Cerebellar cortex (tissue), 1 donor: ENCODE data around the gene MYORG.
"Not testable (repeated sequence)": the region's sequence is repeated elsewhere in the genome, so short reads cannot be mapped to it uniquely, and the experiment has no call there.

Experiments used
- DNase-seq: peaks from one replicate; pipeline ENCODE4 v3.0.0-alpha.2; 2015; ENCODE audit warnings: low spot score

Gene MYORG

DNA sequence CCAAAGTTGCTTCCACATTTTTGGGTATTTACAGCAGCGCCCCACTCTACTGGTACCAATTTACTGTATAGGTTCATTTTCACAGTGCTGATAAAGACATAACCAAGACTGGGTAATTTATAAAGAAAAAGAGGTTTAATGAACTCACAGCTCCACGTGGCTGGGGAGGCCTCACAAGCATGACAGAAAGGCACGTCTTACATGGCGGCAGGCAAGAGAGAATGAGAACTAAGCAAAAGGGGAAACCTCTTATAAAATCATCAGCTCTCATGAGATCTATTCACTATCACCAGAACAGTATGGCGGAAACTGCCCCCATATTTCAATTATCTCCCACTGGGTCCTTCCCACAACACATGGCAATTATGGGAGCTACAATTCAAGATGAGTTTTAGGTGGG lies 7.9 kb downstream of the MYORG start:
- not testable (repeated sequence) for DNase-seq

DNA sequence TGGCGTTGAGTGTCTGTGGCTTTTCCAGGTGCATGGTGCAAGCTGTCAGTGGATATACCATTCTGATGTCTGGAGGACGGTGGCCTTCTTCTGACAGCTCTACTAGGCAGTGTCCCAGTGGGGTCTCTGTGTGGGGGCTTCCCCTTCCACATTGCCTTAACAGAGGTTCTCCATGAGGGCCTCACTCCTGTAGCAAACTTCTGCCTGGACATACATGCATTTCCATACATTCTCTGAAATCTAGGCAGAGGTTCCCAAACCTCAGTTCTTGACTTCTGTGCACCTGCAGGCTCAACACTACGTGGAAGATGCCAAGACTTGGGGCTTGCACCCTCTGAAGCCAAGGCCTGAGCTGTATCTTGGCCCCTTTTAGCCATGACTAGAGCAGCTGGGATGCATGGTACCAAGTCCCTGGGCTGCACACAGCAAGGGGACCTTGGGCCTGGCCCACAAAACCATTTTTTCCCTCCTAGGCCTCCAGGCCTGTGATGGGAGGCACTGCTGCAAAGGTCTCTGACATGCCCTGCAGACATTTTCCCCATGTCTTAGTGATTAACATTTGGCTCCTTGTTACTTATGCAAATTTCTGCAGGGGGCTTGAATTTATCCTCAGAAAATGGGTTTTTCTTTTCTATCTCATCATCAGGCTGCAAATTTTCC lies 8.8 kb downstream of the MYORG start:
- not testable (repeated sequence) for DNase-seq

DNA sequence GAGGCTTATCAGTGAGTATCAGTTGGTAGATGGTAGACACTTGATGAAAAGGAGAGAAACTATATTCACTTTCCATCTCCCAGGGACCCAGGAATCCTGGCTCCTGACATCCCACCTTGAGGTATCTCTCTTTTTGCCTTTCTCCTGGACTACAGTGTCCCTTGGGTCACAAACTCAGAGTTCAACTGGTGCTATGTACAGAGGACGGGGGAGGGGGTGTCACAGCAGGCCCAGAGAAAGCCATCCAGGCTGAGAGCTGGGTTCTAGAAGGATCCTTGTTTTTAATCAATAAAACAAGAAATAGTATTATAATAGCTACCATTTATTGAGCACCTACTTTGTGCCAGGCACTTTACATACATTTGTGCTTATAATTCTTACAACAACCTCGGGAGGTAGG lies 10.3 kb downstream of the MYORG start:
- DNase-seq: no peak

DNA sequence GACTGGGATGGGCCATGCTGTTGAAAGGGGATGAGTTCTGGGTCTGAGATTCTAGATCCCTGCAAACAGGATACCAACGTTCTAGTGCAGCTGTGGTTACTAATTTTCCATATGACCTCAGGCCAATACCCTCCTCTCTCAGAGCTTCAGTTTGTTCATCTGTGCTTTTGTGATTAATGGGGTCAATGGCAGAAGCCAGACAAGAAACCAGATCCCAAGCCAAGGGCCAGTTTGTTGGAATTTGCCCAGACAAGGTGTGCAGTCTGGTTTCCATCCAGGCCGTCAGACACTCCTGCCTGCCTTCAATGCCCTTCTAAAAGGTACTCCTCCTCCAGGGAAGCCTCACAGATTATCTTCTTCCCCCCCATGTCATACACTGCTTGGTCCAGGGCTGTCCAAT lies 11.4 kb downstream of the MYORG start:
- no peak for DNase-seq

DNA sequence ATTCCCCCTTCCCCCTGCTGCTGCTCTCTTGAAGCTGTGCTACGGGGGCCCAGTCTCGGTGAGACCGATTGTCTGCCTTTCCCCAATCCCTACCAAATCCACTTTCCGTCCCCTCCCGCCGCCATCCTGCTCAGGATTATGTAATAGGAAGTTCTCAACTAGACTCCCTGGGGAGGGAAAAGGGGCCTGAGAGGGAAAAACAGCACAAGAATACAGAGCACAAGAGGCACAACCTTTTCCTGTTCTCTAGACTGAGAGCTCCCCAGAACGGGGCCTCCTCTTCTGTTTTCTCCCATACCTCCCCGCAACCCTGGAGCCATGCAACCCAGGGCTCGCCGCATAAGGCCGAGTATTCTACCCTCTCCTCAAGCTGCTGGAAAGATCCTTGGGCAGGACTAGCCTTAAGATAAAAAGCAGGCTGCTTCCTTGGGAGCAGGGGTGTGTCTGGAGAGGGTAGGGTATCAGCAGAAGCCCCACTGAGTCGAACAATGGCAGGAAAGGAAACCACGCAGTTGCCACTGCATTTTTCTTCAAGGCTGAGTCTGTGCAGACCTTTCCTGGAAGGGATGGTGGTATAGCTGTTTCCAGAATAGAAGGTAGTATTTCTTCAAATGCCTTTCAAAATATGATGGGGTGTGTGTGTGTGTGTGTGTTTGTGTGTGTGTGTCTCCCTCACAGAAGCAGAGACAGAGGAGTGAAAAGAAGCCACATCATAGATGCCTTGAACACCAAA lies 12.9 kb downstream of the MYORG start:
- no peak for DNase-seq

DNA sequence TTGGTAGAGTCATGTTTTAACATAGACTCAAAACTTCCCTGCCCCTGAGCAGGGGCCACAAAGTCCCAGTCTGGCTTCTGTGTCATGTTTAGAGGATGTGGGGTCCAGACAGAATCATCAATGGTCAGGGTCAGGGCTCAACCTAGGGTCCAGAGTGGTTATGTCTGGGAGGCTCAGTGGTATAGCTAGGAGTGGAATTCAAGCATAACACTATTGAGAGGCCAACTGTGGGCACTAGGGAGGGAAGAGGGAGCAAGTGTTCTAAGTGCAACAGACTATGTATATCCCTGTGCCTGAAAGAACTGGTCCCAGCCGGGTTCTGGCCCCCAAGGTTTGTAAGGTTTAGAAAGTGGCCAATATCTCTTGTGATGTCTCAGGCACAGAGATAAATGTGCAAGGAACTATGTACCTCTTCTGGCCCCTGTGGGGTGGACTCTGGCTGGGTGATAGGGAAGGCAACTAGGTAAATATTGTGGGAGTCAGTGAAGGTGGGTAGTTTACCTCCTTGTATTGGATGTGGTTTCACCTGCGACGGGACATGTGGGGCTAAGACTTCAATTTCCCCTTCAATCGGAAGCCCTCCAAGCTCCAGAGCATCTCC lies 14.0 kb downstream of the MYORG start:
- DNase-seq: no peak

DNA sequence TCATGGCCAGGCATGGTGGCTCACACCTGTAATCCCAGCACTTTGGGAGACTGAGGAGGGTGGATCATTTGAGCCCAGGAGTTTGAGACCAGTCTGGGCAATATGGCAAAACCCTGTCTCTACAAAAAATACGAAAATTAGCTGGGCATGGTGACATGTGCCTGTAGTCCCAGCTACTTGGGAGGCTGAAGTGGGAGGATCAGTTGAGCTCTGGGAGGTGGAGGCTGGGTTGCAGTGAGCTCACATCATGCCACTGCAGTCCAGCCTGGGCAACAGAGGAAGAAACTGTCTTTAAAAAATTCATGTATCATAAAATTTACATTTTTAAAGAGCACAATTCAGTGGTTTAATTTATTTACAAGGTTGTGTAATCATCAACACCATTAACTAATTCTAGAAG lies 23.7 kb downstream of the MYORG start:
- DNase-seq: not testable (repeated sequence)

DNA sequence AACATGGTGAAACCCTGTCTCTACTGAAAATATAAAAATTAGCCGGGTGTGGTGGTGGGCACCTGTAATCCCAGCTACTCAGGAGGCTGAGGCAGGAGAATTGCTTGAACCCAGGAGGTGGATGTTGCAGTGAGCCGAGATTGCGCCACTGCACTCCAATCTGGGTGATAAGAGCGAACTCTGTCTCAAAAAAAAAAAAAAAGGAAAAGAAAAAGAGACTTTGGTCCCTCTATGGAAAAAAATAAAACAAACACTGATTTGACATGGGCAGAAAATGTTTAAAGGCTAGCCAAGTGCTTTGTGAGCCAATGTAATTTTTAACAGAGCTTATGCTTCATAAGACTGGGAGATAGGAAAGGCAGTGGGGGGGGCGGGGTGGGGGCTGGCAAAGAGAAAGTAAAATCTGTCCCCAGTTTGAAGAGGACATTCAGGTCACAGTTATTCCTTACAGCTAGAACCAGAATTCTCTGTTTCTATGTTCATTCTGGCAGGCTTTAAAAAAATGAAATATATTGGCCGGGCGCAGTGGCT lies 24.5 kb downstream of the MYORG start:
- DNase-seq: not testable (repeated sequence)

DNA sequence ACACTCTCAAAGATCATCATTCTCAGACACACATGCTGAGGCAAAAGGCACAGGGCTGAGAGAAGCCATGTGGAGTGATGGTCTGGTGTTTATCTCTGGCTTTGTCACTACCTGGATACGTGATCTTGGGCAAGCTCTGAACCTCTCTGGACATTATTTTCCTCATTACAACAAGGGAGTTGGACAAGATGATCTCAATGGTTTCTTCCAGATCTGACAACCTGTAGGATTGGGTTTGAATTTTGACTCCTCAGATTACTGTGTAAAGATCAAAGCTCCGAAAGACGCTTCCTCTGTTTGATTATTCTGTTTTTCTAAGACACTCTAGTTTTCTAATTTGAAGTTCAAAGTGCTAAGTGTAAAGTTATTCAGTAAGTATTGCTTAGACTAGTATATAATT lies 27.4 kb downstream of the MYORG start:
- DNase-seq: no peak

DNA sequence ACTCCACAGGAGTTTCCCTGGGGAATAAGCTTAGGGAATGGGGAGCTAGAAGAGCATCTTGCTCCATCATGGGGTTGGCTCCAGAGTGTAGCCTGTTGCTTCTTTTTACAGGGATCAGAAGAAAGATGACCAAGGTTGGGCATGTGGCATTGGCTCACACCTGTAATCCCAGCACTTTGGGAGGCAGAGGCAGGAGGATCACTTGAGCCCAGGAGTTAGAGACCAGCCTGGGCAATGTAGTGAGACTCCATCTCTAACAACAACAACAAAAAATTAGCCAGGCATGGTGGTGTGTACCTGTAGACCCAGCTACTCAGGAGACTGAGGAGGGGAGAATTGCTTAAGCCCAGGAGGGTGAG lies 28.9 kb downstream of the MYORG start:
- DNase-seq: no peak

DNA sequence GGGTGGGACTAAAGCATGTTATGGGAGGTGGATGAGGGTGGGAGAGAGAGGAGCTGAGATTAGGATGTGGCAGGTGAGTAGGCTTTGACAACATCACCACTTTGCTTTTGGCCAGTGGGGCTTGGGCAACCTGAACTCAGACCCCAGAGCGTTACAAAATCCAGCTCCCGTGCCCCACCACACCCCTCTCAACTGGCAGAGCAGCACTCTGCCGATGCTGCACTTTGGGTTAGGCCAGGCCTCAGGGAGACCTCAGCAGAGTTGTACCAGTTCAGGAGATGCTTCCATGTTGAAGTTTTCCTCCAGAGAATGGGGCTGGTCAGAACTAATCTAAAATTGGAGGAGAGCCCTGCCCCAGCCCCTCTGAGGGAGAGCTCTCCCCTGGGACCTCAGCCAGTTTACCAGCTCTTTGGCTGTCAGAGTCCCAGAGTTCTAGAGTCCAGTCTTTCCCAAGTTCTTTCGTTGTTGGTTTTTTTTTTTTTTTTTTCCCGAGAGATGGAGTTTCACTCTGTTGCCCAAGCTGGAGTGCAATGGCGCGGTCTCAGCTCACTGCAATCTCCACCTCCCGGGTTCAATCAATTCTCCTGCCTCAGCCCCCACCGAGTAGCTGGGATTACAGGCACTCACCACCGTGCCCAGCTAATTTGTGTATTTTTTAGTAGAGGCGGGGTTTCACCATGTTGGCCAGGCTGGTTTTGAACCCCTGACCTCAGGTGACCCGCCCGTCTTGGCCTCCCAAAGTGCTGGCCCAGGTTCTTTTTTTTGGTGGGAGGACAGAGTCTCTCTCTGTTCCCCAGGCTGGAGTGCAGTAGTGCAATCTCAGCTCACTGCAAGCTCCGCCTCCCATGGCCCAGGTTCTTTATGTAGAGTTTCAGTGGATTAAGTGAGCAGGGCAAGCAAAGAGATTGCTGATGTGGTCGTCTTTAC lies 29.6 kb downstream of the MYORG start:
- DNase-seq: no peak

DNA sequence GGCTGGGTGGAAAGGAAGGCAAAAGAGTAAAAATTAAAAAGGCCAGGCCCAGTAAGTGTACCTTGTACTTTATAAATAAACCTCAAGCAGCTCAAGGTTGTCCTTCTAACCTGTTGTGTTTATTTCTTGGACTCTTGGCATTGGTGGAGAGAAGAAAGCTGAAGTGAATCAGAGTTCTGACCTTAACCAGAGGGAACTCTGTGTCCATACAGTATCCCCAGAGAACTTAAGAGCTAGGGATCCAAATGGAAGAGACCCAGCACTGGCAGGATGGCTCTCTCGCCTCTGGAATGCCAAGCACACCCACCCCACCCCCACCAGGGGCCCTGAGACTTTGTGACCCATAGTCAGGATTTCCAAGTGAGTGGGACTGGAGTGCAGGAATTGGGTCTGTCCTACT lies 33.1 kb downstream of the MYORG start:
- DNase-seq: no peak

DNA sequence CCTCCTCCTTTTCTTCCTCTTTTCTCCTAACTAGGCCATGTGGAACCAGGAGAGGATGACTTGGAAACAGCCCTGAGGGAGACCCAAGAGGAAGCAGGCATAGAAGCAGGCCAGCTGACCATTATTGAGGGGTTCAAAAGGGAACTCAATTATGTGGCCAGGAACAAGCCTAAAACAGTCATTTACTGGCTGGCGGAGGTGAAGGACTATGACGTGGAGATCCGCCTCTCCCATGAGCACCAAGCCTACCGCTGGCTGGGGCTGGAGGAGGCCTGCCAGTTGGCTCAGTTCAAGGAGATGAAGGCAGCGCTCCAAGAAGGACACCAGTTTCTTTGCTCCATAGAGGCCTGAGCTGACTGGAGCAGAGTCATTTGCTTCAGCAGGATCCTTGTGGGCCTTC lies 33.6 kb downstream of the MYORG start:
- DNase-seq: peak; percentile 73

DNA sequence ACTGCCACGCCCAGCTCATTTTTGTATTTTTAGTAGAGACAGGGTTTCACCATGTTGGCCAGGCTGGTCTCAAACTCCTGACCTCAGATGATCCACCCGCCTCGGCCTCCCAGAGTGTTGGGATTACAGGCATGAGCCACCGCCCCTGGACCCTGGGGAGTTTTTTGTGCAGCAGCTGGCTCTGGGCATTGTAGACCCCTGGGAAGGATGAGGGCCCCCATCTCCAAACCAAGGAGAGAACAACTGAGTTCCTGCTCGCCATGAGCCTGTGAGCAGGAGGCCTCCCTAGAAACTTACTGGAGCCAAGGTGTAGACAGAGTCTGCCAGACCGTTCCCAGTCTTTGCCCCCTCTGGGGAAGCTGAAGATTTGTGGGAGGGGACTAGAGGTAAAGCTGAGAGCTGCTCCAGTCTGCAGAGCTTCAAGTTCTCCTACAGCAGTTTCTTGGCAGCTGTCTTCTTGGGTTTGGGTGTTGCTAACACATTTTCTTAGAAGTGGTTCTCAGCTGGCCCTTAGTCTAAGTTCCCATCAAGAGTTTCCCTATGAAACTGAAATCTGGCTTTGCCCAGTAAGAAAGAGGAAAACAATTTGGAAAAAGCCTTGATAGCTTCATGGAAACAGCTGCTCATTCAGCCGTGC lies 34.9 kb downstream of the MYORG start:
- DNase-seq: no peak

DNA sequence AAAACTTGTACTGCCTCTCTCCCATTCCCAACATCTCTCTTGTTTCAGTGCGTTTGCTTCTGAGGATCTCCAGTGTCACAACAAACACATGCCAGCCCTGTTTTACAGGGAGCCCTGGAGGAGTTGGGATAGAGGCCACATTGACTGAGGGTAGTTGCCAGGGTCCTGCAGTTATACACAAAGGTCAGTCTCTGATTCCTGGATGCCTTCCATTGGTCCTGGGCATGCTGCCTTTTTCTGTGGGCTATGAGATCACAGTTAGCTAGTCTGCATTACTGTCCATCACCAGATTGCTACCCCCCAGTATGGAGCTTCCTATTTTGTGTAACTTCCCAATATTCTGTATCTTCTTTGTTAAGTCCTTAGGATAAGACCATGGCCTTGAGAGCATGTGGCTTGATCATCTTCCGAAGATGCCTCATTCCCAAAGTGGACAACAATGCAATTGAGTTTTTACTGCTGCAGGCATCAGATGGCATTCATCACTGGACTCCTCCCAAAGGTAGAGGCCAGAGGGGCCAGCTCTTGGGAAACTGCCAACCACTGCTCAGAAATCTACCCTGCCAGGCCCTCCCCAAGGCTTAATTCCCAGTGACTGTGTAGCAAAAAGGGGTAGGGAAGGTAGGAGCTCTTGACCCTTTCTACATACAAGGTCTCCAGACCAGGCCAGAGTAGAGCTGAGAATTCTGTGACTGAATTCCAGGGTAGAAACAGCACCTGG lies 37.9 kb downstream of the MYORG start:
- peak; percentile 86 for DNase-seq

DNA sequence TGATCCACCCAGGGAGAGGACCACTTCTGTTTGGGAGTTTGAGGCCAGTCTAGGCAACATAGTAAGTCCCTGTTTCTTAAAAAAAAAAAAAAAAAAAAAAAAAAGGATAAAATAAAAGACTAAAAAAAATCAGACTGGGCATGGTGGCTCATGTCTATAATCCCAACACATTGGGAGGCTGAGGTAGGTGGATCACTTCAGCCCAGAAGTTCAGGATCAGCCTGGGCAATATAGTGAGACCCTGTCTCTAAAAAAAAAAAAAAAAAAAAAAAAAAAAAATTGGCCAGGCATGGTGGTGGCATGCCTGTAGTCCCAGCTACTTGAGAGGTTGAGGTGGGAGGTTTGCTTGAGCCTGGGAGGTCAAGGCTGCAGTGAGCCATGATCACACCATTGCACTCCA lies 38.6 kb downstream of the MYORG start:
- not testable (repeated sequence) for DNase-seq

DNA sequence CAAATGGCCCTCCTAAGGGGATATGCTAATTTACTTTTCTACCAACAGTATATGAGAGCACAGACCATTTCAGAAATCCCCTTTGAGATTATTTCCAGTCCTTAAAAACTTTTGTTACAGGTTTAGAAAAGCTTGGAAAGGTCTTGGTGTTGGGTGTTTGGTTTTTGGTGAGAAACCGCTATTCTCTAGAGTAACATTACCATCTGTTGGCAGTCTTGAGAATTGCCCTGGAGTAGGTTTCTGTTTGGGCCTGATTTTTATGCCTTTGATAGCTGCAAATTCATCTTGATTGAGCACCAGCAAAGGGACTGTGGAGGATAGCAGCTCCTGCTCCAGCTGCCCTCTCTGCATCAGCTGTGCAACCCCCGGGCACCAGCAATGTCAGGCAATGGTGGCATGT lies 39.3 kb downstream of the MYORG start:
- DNase-seq: no peak

DNA sequence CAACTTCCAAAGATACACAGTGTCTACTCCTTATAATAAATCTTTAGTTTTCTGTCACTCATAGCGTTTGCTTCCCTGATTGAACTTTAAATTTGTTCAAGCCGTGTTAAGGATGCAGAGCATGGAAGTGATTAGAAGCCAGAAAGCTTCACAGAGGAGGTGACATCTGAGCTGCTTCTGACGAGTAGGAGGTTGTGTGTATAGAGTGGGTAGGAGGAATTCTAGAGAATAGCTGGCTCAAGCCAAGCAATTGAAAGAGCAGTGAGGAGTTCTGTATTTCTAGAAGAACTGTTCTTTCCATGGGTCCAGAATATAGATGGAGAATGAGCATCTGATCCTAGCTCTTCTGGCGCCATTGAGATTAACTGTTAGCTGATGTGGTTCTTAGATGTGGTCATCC lies 41.3 kb downstream of the MYORG start:
- DNase-seq: no peak

DNA sequence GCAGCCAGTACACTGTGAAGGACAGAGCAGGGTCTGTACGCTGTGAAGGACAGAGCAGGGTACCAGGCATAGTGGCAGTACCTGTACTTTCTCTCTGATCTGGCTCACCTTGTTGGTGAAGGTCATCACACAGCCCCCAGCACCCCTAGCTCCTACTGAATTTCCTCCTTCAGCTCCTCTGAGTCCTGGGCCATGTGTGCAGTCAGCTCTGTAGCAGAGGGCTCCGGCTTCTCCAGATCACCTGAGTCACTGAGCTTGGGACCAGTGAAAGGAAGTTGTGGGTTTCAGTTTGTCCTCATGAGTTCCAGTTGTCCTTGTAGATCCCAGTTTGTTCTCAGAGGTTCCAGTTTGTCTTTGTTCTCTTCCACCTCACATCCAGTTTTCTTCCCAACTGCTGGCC lies 41.8 kb downstream of the MYORG start:
- no peak for DNase-seq

DNA sequence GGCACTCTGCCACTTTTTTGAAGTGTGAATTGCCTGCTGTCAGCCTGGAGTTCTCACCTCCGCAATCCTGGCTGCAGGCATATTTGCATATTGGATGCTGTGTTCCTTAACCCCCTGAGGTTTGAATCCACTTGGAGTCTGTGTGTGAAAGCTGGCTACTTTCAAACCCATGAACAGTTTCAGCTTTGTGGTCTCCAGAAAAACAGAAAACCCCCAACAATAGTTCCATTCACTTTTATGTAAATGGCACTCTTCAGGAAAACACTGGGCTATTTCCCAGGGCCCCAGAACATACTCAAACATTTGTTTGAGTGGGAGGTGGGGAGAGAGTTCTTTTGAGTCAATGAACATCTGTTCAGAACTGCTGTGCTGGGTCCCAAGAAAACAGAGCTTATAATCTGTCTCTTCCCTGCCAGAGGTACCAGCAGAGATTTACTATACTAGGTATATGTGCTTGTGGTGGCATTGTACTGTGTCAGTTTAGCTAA lies 42.3 kb downstream of the MYORG start:
- DNase-seq: peak; percentile 30

DNA sequence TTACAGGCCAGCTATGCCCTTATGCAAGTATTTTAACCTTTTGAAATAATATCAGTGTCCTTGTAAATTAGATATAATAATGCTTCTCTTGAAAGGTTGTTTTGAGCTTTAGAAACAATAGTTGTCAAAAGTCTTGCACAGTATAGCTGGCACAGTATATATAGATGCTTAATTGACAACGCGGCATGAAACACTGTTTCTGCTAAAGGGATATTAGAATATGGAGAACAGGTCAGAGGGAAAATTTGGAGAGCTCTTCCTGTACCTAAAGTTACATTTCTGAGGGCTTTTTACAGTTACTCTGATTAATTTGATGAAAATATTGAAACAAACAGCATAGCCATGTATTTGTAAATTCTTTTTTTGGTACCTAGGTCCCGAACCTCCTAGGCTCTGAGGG lies 42.9 kb downstream of the MYORG start:
- DNase-seq: no peak
